GM12878 (cell line): ENCODE results near the gene PEX1. TPM values are rescaled to one million over a fixed set of nuclear protein-coding genes. Genes with fewer than 3 reads are reported as not detected.

Experiments used
- ATAC-seq: fragments of 200-7000 bp; cut with Tn5 transposase; 3 replicates; pipeline ENCODE4 v1.9.1; 2020; ENCODE audit warnings: mild to moderate bottlenecking, moderate library complexity
- BruUV-seq: library from RNA; stranded (reverse); fragments of 400-500 nt; replicated peaks from 2 replicates; lab custom pipeline; 2021; lab: Mats Ljungman, UMichigan
- CTCF ChIA-PET: fragments of 300-600 bp; sonication (Branson Sonifier 250); formaldehyde crosslinking; extraction: SDS; loops from one replicate; lab custom pipeline; 2021; ENCODE audit warnings: inconsistent platforms; lab: Yijun Ruan, JAX
- POLR2A ChIA-PET: fragments of 350-600 bp; formaldehyde crosslinking; extraction: SDS; loops from one replicate; lab custom pipeline; 2021; ENCODE audit warnings: inconsistent platforms; lab: Charles Lee
- RAD21 ChIA-PET: fragments of 300-600 bp; sonication (Branson Sonifier 250); formaldehyde crosslinking; loops from one replicate; lab custom pipeline; 2023; ENCODE audit warnings: antibody characterized with exemption; ENCODE audit not compliant: unreplicated experiment; lab: Charles Lee
- SMC1A ChIA-PET: fragments of 300-600 bp; sonication (Branson Sonifier 250); formaldehyde crosslinking; loops from one replicate; lab custom pipeline; 2023; ENCODE audit not compliant: unreplicated experiment, uncharacterized antibody; lab: Charles Lee
- DNase-seq: peaks from one replicate; pipeline ENCODE4 v3.0.0-alpha.2; 2011; ENCODE audit warnings: low read depth, low spot score
- FAIRE-seq: peaks from 3 replicates; lab custom pipeline; 2011; peaks lifted over from hg19 to GRCh38; lab: Jason Lieb, UNC
- H2AFZ ChIP-seq: 2 replicates; pipeline ENCODE4 v1.6.0; 2011; ENCODE audit warnings: low read depth, low read length, control low read depth; ENCODE audit not compliant: control insufficient read depth
- H3K27ac ChIP-seq: 2 replicates; pipeline ENCODE4 v1.5.1; 2011; ENCODE audit warnings: control low read depth; ENCODE audit not compliant: control insufficient read depth, insufficient read depth
- H3K27me3 ChIP-seq, 2 experiments: replicated peaks in 1 of 2; 2 replicates each; pipeline versions ENCODE4 v1.6.0 to v1.6.1; 2011; ENCODE audit warnings: low read length in 1 of 2; ENCODE audit not compliant: control insufficient read depth in 2 of 2, insufficient read depth in 2 of 2
- H3K36me3 ChIP-seq, 2 experiments: 2 replicates each; pipeline ENCODE4 v1.5.1; 2011; ENCODE audit warnings: low read length in 1 of 2; ENCODE audit not compliant: control insufficient read depth in 2 of 2, insufficient read depth in 2 of 2
- H3K4me1 ChIP-seq: 2 replicates; pipeline ENCODE4 v1.6.1; 2011; ENCODE audit warnings: mild to moderate bottlenecking, low read length, moderate library complexity, mixed read lengths; ENCODE audit not compliant: control insufficient read depth, insufficient read depth
- H3K4me2 ChIP-seq: 2 replicates; pipeline ENCODE4 v1.6.0; 2011; ENCODE audit warnings: control low read depth; ENCODE audit not compliant: control insufficient read depth, insufficient read depth
- H3K4me3 ChIP-seq: fragments of 200-600 bp; sonication (generic); 2 replicates; pipeline ENCODE4 v1.5.1; 2016
- H3K79me2 ChIP-seq: 2 replicates; pipeline ENCODE4 v1.6.0; 2011; ENCODE audit warnings: low read length; ENCODE audit not compliant: control insufficient read depth, insufficient read depth
- H3K9ac ChIP-seq: 2 replicates; pipeline ENCODE4 v1.8.0; 2011; ENCODE audit warnings: low read length, control low read depth, mixed read lengths; ENCODE audit not compliant: control insufficient read depth, insufficient read depth
- H3K9me3 ChIP-seq: replicated peaks from 3 replicates; pipeline ENCODE4 v1.5.1; 2011; ENCODE audit warnings: mild to moderate bottlenecking, low read length; ENCODE audit not compliant: control insufficient read depth, insufficient read depth
- H4K20me1 ChIP-seq: 2 replicates; pipeline ENCODE4 v1.6.0; 2011; ENCODE audit not compliant: control insufficient read depth, insufficient read depth
- IKZF2 ChIP-seq, 2 experiments: fragments of 450-650 bp; IDR thresholded peaks; 2 replicates each; pipeline ENCODE4 v1.6.1; 2017; ENCODE audit warnings: mild to moderate bottlenecking in 2 of 2, moderate library complexity in 2 of 2
- NFYA ChIP-seq: IDR thresholded peaks from 2 replicates; pipeline ENCODE4 v1.6.1; 2011; ENCODE audit warnings: low read depth, mild to moderate bottlenecking, low read length, improper control_type of control experiment, borderline replicate concordance
- PML ChIP-seq: IDR thresholded peaks from 2 replicates; pipeline ENCODE4 v1.6.1; 2012; ENCODE audit warnings: low read length, inconsistent platforms
- WGBS: methylation state at CpG from one replicate; pipeline ENCODE4 v1.1.6; 2016; ENCODE audit warnings: low lambda C conversion rate; ENCODE audit not compliant: insufficient replicate concordance, insufficient coverage; ENCODE audit errors: missing lambda C conversion rate; 5-methylcytosine and 5-hydroxymethylcytosine counted together
- in situ Hi-C: fragments of 300-500 bp; cut with MboI; formaldehyde crosslinking; loops from 9 replicates; pipeline ENCODE4 v1.14.3; 2018; ENCODE audit warnings: mixed read lengths
- intact Hi-C: fragments of 100-400 bp; cut with micrococcal nuclease; formaldehyde crosslinking; loops from one replicate; pipeline ENCODE4 v1.14.2; 2022; ENCODE audit not compliant: unreplicated experiment
- polyA plus RNA-seq, 11 experiments: library from polyadenylated mRNA; depleted of rRNA in 4 of 11; unstranded in 6 of 11; stranded (reverse) in 5 of 11; fragments of >200 nt; fragmentation: Nextera tagmentation in 4 of 11; fragmentation: Illumina TruSeq in 1 of 11; extraction: Ambion mirVana in 4 of 11; extraction: Trizol in 1 of 11; gene quantifications; 1 replicate in 1 of 11; 2 replicates in 10 of 11; pipeline versions ENCODE4 v1.2.1 to v1.2.3, GENCODE V29; 2011 to 2016; ENCODE audit warnings: inconsistent platforms in 2 of 11, missing spikeins in 2 of 11, low read depth in 1 of 11
- total RNA-seq, 4 experiments: library from RNA; depleted of rRNA in 3 of 4; stranded (reverse); fragments of >200 nt in 3 of 4; fragmentation: Illumina TruSeq in 1 of 4; extraction: Trizol in 1 of 4; gene quantifications; 2 replicates each; pipeline versions ENCODE4 v1.2.1 to v1.2.3, GENCODE V29; 2013 to 2021
- TF ChIP-seq, protein P1 (sequence below): IDR thresholded peaks from 2 replicates; pipeline ENCODE4 v1.6.1; 2011; ENCODE audit warnings: borderline replicate concordance, low read depth, mild to moderate bottlenecking, moderate library complexity, low read length; ENCODE audit not compliant: insufficient read depth, poor library complexity, severe bottlenecking
- TF ChIP-seq, protein P2 (sequence below): fragments of 450-650 bp; formaldehyde crosslinking; IDR thresholded peaks from 2 replicates; pipeline ENCODE4 v1.4.0; 2020; ENCODE audit warnings: mild to moderate bottlenecking, moderate library complexity
- TF ChIP-seq, protein P3 (sequence below): fragments of 450-650 bp; conservative IDR thresholded peaks from 2 replicates; pipeline ENCODE4 v1.6.1; 2017; ENCODE audit warnings: mild to moderate bottlenecking, moderate library complexity

The PEX1 gene
- total and polyA plus RNA-seq, 10 of the 15 experiments (the other 5 are each of a cell fraction or from before 2014, with no cell fraction given): 6.7 to 22.9 (median 15.4) TPM

DNA sequence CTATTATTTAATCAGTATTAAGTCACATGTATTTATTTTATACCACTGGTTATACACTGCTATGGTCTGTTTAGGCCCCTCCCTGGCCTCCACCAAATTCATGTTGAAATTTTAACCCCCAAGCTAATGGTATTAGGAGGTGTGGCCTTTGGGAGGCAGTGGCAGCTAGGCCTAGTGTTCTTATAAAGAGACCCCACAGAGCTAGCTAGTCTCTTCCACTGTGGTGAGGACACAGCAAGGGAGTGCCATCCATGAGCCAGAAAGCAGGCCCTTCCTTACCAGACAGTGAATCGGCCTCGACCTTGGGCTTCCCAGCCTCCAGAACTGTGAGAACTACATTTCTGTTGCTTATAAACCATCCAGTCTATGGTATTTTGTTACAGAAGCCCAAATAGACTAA, 28.9 kb upstream of the PEX1 start:
- Histone ChIP-seq H3K4me2 (no peak overlapping the region), H3K4me1 (no peaks in the 10 kb centered on the region), H3K9ac (no peak overlapping the region), H2AFZ (no peak overlapping the region), H3K36me3 (peaks cover 0 to 2% of the 10 kb centered on the region in 2 experiments; a peak in 2 of 4 replicates), H3K79me2 (no peaks in the 10 kb centered on the region), H3K4me3 (no peak overlapping the region), H3K9me3 (no peaks in the 10 kb centered on the region), H3K27ac (no peak overlapping the region), H4K20me1 (no peaks in the 10 kb centered on the region)
- intact Hi-C loops: no loop called here
- ChIA-PET CTCF (interaction anchor here (1.0 to 1.9 kb wide), 3 partner anchors 10 to 29 kb away, joined by 3 to 5 read pairs (median 3); partner anchors contain the start of genes PEX1 and RBM48), RAD21 (no interaction called here), POLR2A (interaction anchor here (0.6 kb wide), 1 partner anchor 25 kb away, joined by 3 read pairs; no protein-coding TSS in a partner anchor), SMC1A (interaction anchor here (0.6 kb wide), 1 partner anchor 531 kb away, joined by 3 read pairs; no protein-coding TSS in a partner anchor)
- BruUV-seq: no TSS peak
- in situ Hi-C loops: no loop called here
- 100% methylated on average over 2 of the region's 2 CpGs for WGBS
- peak; percentile 39 for ATAC-seq
- no peak for DNase-seq
- FAIRE-seq: no peak
- TF ChIP-seq, protein P1, sequence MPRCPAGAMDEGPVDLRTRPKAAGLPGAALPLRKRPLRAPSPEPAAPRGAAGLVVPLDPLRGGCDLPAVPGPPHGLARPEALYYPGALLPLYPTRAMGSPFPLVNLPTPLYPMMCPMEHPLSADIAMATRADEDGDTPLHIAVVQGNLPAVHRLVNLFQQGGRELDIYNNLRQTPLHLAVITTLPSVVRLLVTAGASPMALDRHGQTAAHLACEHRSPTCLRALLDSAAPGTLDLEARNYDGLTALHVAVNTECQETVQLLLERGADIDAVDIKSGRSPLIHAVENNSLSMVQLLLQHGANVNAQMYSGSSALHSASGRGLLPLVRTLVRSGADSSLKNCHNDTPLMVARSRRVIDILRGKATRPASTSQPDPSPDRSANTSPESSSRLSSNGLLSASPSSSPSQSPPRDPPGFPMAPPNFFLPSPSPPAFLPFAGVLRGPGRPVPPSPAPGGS: peak; percentile 9
- TF ChIP-seq, protein P2, sequence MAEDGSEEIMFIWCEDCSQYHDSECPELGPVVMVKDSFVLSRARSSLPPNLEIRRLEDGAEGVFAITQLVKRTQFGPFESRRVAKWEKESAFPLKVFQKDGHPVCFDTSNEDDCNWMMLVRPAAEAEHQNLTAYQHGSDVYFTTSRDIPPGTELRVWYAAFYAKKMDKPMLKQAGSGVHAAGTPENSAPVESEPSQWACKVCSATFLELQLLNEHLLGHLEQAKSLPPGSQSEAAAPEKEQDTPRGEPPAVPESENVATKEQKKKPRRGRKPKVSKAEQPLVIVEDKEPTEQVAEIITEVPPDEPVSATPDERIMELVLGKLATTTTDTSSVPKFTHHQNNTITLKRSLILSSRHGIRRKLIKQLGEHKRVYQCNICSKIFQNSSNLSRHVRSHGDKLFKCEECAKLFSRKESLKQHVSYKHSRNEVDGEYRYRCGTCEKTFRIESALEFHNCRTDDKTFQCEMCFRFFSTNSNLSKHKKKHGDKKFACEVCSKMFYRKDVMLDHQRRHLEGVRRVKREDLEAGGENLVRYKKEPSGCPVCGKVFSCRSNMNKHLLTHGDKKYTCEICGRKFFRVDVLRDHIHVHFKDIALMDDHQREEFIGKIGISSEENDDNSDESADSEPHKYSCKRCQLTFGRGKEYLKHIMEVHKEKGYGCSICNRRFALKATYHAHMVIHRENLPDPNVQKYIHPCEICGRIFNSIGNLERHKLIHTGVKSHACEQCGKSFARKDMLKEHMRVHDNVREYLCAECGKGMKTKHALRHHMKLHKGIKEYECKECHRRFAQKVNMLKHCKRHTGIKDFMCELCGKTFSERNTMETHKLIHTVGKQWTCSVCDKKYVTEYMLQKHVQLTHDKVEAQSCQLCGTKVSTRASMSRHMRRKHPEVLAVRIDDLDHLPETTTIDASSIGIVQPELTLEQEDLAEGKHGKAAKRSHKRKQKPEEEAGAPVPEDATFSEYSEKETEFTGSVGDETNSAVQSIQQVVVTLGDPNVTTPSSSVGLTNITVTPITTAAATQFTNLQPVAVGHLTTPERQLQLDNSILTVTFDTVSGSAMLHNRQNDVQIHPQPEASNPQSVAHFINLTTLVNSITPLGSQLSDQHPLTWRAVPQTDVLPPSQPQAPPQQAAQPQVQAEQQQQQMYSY: no peak
- TF ChIP-seq IKZF2 (IDR thresholded peaks at IDR 0.05) (no peak), PML (no peak), NFYA (no peak)
- TF ChIP-seq, protein P3, sequence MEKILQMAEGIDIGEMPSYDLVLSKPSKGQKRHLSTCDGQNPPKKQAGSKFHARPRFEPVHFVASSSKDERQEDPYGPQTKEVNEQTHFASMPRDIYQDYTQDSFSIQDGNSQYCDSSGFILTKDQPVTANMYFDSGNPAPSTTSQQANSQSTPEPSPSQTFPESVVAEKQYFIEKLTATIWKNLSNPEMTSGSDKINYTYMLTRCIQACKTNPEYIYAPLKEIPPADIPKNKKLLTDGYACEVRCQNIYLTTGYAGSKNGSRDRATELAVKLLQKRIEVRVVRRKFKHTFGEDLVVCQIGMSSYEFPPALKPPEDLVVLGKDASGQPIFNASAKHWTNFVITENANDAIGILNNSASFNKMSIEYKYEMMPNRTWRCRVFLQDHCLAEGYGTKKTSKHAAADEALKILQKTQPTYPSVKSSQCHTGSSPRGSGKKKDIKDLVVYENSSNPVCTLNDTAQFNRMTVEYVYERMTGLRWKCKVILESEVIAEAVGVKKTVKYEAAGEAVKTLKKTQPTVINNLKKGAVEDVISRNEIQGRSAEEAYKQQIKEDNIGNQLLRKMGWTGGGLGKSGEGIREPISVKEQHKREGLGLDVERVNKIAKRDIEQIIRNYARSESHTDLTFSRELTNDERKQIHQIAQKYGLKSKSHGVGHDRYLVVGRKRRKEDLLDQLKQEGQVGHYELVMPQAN: no peak
- TF ChIP-seq, all 136 proteins: peak for 1
- H3K27me3 ChIP-seq: no peaks in the 10 kb centered on the region
